Fibroblast of lung (primary cell): ENCODE results near the gene BCAR3. TPM values are rescaled to one million over a fixed set of nuclear protein-coding genes. Genes with fewer than 3 reads are reported as not detected.

Experiments
- DNase-seq, 2 donors: peaks; one replicate each; pipeline versions ENCODE4 v3.0.0 to v3.0.0-alpha.2; 2010; ENCODE audit warnings: low read depth in 2 of 2
- H2AFZ ChIP-seq: 2 replicates; pipeline ENCODE4 v1.5.1; 2012; ENCODE audit warnings: low read length, control low read depth, inconsistent platforms
- H3K27ac ChIP-seq: 2 replicates; pipeline ENCODE4 v1.5.1; 2011; ENCODE audit warnings: low read length, control low read depth; ENCODE audit not compliant: insufficient read depth
- H3K27me3 ChIP-seq: 2 replicates; pipeline ENCODE4 v1.5.1; 2011; ENCODE audit warnings: mild to moderate bottlenecking, low read length; ENCODE audit not compliant: control insufficient read depth, insufficient read depth
- H3K36me3 ChIP-seq: 2 replicates; pipeline ENCODE4 v1.5.1; 2011; ENCODE audit warnings: low read length; ENCODE audit not compliant: control insufficient read depth, insufficient read depth
- H3K4me1 ChIP-seq: 2 replicates; pipeline ENCODE4 v1.5.1; 2011; ENCODE audit warnings: low read length; ENCODE audit not compliant: control insufficient read depth, insufficient read depth; ENCODE audit errors: extremely low read depth
- H3K4me2 ChIP-seq: 2 replicates; pipeline ENCODE4 v1.5.1; 2011; ENCODE audit warnings: low read length, control low read depth; ENCODE audit not compliant: insufficient read depth; ENCODE audit errors: extremely low read depth
- H3K4me3 ChIP-seq, 4 experiments: fragments of 200-600 bp in 1 of 4; sonication (generic) in 1 of 4; replicated peaks in 1 of 4; 2 replicates each; pipeline ENCODE4 v1.5.1; 2011 to 2016; ENCODE audit warnings: low read length in 4 of 4, low read depth in 3 of 4, mild to moderate bottlenecking in 3 of 4, control low read depth in 2 of 4, inconsistent platforms in 1 of 4, mixed read lengths in 1 of 4; ENCODE audit not compliant: insufficient read depth in 1 of 4; ENCODE audit errors: control extremely low read depth in 1 of 4
- H3K79me2 ChIP-seq: 2 replicates; pipeline ENCODE4 v1.5.1; 2012; ENCODE audit warnings: mild to moderate bottlenecking, low read length, inconsistent platforms; ENCODE audit not compliant: control insufficient read depth, insufficient read depth
- H3K9ac ChIP-seq: 2 replicates; pipeline ENCODE4 v1.5.1; 2011; ENCODE audit warnings: mild to moderate bottlenecking, low read length, control low read depth; ENCODE audit not compliant: insufficient read depth
- H3K9me3 ChIP-seq: 2 replicates; pipeline ENCODE4 v1.5.1; 2012; ENCODE audit warnings: low read depth, low read length; ENCODE audit not compliant: control insufficient read depth, insufficient read depth
- H4K20me1 ChIP-seq: 2 replicates; pipeline ENCODE4 v1.5.1; 2011; ENCODE audit warnings: low read length; ENCODE audit not compliant: control insufficient read depth, insufficient read depth; ENCODE audit errors: extremely low read depth
- CTCF ChIP-seq, 2 donors: IDR thresholded peaks in 1 of 2; conservative IDR thresholded peaks in 1 of 2; 1 replicate in 1 of 2; 2 replicates in 1 of 2; pipeline ENCODE4 v1.5.1; 2011 to 2012; ENCODE audit warnings: low read length in 2 of 2, control low read depth in 1 of 2, inconsistent platforms in 1 of 2, low read depth in 1 of 2, mild to moderate bottlenecking in 1 of 2
- EZH2 ChIP-seq: IDR thresholded peaks from 2 replicates; pipeline ENCODE4 v1.5.1; 2012; ENCODE audit warnings: low read length, control low read depth, mild to moderate bottlenecking; ENCODE audit errors: missing control alignments
- polyA plus RNA-seq, 2 donors: library from polyadenylated mRNA; depleted of rRNA in 1 of 2; stranded (reverse) in 1 of 2; unstranded in 1 of 2; fragments of >200 nt; gene quantifications; 2 replicates each; pipeline ENCODE4 v1.2.1, GENCODE V29; 2011 to 2012; ENCODE audit warnings: missing spikeins in 1 of 2
- total RNA-seq: library from RNA; depleted of rRNA; stranded (reverse); fragments of >200 nt; gene quantifications from 2 replicates; pipeline ENCODE4 v1.2.1, GENCODE V29; 2014

The BCAR3 gene
- total and polyA plus RNA-seq, 2 donors (not counting 1 experiment from before 2014, with no cell fraction given) = 12.6 to 35.2 TPM

- H3K4me2 ChIP-seq = no peak overlapping the region
- no peaks in the 10 kb centered on the region for H4K20me1 ChIP-seq
- H3K9me3 ChIP-seq = no peaks in the 10 kb centered on the region
- no peak overlapping the region for H3K27ac ChIP-seq
- no peak overlapping the region for H3K4me3 ChIP-seq
- H2AFZ ChIP-seq = no peak overlapping the region
- TF ChIP-seq EZH2 = no peak
- TF ChIP-seq CTCF (conservative IDR thresholded peaks at IDR 0.05 in 1 of 2, IDR thresholded peaks at IDR 0.05 in 1 of 2; ENCODE audit: low read depth in 1 of 2, low read length in 2 of 2) = no peak
- no peaks in the 10 kb centered on the region for H3K36me3 ChIP-seq
- H3K9ac ChIP-seq = no peak overlapping the region
- no peaks in the 10 kb centered on the region for H3K27me3 ChIP-seq
- H3K4me1 ChIP-seq = no peaks in the 10 kb centered on the region
- H3K79me2 ChIP-seq = no peaks in the 10 kb centered on the region
- DNase-seq = no peak
Observed at GRCh38 chr1:93546162-93546863, 135.3 kb downstream of the BCAR3 start.

- H3K27ac ChIP-seq = no peak overlapping the region
- H3K36me3 ChIP-seq = no peaks in the 10 kb centered on the region
- DNase-seq = no peak
- H3K9ac ChIP-seq = no peak overlapping the region
- H3K4me3 ChIP-seq = no peak overlapping the region
- H3K9me3 ChIP-seq = no peaks in the 10 kb centered on the region
- no peak overlapping the region for H3K4me2 ChIP-seq
- H3K79me2 ChIP-seq = no peaks in the 10 kb centered on the region
- no peak for TF ChIP-seq EZH2
- TF ChIP-seq CTCF (conservative IDR thresholded peaks at IDR 0.05 in 1 of 2, IDR thresholded peaks at IDR 0.05 in 1 of 2; ENCODE audit: low read depth in 1 of 2, low read length in 2 of 2) = no peak
- no peaks in the 10 kb centered on the region for H3K4me1 ChIP-seq
- no peak overlapping the region for H2AFZ ChIP-seq
- H3K27me3 ChIP-seq = no peaks in the 10 kb centered on the region
- no peaks in the 10 kb centered on the region for H4K20me1 ChIP-seq
Observed at GRCh38 chr1:93542398-93542797, 139.2 kb downstream of the BCAR3 start.

GRCh38 chr1:93541045-93541444, 140.6 kb downstream of the BCAR3 start:
- Histone ChIP-seq H2AFZ (no peak overlapping the region), H3K9ac (no peak overlapping the region), H3K27me3 (no peaks in the 10 kb centered on the region), H3K79me2 (no peaks in the 10 kb centered on the region), H3K9me3 (no peaks in the 10 kb centered on the region), H3K4me3 (no peak overlapping the region), H4K20me1 (no peaks in the 10 kb centered on the region), H3K4me1 (no peaks in the 10 kb centered on the region), H3K36me3 (no peaks in the 10 kb centered on the region), H3K4me2 (no peak overlapping the region), H3K27ac (no peak overlapping the region)
- DNase-seq = no peak
- TF ChIP-seq EZH2 = no peak
- TF ChIP-seq CTCF (conservative IDR thresholded peaks at IDR 0.05 in 1 of 2, IDR thresholded peaks at IDR 0.05 in 1 of 2; ENCODE audit: low read depth in 1 of 2, low read length in 2 of 2) = no peak
